Lung (tissue), 12 donors: ENCODE measurements around the gene COG5. TPM values are rescaled to one million over a fixed set of nuclear protein-coding genes. Genes with fewer than 3 reads are reported as not detected.

Experiments
- ATAC-seq: fragments of 200-7000 bp; cut with Tn5 transposase; one replicate; pipeline ENCODE4 v1.9.1; 2020; ENCODE audit warnings: moderate number of reproducible peaks; ENCODE audit not compliant: insufficient read depth, low FRiP score
- DNase-seq, 3 donors: peaks; one replicate each; pipeline ENCODE4 v3.0.0-alpha.2; 2013 to 2017
- H3K27ac ChIP-seq, 2 donors: one replicate each; pipeline ENCODE4 v1.5.1; 2013; ENCODE audit warnings: mild to moderate bottlenecking in 2 of 2, moderate library complexity in 2 of 2, control low read depth in 1 of 2, inconsistent platforms in 1 of 2, low read depth in 1 of 2, low read length in 1 of 2
- H3K27me3 ChIP-seq, 3 donors: one replicate each; pipeline ENCODE4 v1.5.1; 2013; ENCODE audit warnings: low read length in 2 of 3; ENCODE audit not compliant: control insufficient read depth in 3 of 3, insufficient read depth in 3 of 3
- H3K36me3 ChIP-seq, 4 donors: one replicate each; pipeline ENCODE4 v1.5.1; 2013; ENCODE audit warnings: low read length in 4 of 4, mild to moderate bottlenecking in 1 of 4, moderate library complexity in 1 of 4; ENCODE audit not compliant: control insufficient read depth in 4 of 4, insufficient read depth in 4 of 4
- H3K4me1 ChIP-seq, 5 donors: one replicate each; pipeline ENCODE4 v1.5.1; 2013; ENCODE audit warnings: low read length in 5 of 5, mild to moderate bottlenecking in 2 of 5, moderate library complexity in 1 of 5; ENCODE audit not compliant: control insufficient read depth in 5 of 5, insufficient read depth in 5 of 5
- H3K4me3 ChIP-seq: one replicate; pipeline ENCODE4 v1.5.1; 2013; ENCODE audit warnings: mild to moderate bottlenecking, control low read depth, moderate library complexity
- H3K9ac ChIP-seq, 2 donors: one replicate each; pipeline ENCODE4 v1.5.1; 2013; ENCODE audit warnings: low read length in 2 of 2, control low read depth in 1 of 2; ENCODE audit not compliant: insufficient read depth in 1 of 2
- H3K9me3 ChIP-seq, 4 donors: one replicate each; pipeline ENCODE4 v1.5.1; 2013; ENCODE audit warnings: low read length in 3 of 4, mild to moderate bottlenecking in 1 of 4, moderate library complexity in 1 of 4; ENCODE audit not compliant: control insufficient read depth in 4 of 4, insufficient read depth in 3 of 4
- WGBS, 2 donors: extraction: QIAGEN DNeasy Blood & Tissue Kit; methylation state at CpG; one replicate each; pipeline ENCODE4 v1.1.7; 2013; 5-methylcytosine and 5-hydroxymethylcytosine counted together
- polyA plus RNA-seq, 2 donors: library from polyadenylated mRNA; stranded (reverse); fragments of 200-250 nt; gene quantifications; one replicate each; pipeline ENCODE4 v1.2.1, GENCODE V29; 2013
- total RNA-seq, 2 donors: library from RNA; depleted of rRNA in 1 of 2; stranded (reverse); fragments of >200 nt in 1 of 2; gene quantifications; one replicate each; pipeline ENCODE4 v1.2.1, GENCODE V29; 2014 to 2021
- TF ChIP-seq, protein P1 (sequence below): IDR thresholded peaks from 2 replicates; pipeline ENCODE4 v1.5.1; 2012; ENCODE audit warnings: mild to moderate bottlenecking; ENCODE audit errors: control extremely low read depth, extremely low read depth
- donor health status: control.
- donor health status: control.
- donor health status: Bipolar disorder and iron deficiency.
- donor health status: healthy.
- donor health status: DM: yes; HTN: yes; CAD: no.

The COG5 gene
- total and polyA plus RNA-seq, 4 donors, result 5.6 to 101 (median 27.2) TPM

DNA sequence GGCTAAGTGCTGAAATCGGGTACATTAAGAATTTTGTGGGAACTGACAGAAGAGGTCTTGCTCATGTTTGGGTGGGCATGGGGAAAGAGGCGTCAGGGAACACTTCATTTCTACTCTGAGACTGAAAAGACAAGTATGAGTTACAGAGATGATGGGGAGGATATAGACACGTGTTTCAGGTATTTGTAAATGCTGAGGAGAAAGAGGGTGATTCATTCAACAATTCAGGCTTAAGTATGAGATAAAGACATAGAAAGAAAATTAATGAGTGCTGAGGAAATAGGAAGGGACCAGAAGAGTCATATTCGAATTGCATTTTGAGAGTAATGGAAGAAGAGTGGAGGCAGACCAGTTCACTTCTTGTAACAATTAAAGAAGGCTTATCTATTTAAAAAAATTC is 251.3 kb downstream of the COG5 start:
- Histone ChIP-seq H3K36me3 (peaks cover 0 to 1% (median 0%) of the 10 kb centered on the region in 4 donors), H3K9ac (no peak overlapping the region), H3K27ac (no peak overlapping the region), H3K4me1 (peaks cover 0 to 3% (median 0%) of the 10 kb centered on the region in 5 donors), H3K4me3 (no peak overlapping the region), H3K27me3 (no peaks in the 10 kb centered on the region), H3K9me3 (no peaks in the 10 kb centered on the region)
- no peak for ATAC-seq
- TF ChIP-seq, protein P1, sequence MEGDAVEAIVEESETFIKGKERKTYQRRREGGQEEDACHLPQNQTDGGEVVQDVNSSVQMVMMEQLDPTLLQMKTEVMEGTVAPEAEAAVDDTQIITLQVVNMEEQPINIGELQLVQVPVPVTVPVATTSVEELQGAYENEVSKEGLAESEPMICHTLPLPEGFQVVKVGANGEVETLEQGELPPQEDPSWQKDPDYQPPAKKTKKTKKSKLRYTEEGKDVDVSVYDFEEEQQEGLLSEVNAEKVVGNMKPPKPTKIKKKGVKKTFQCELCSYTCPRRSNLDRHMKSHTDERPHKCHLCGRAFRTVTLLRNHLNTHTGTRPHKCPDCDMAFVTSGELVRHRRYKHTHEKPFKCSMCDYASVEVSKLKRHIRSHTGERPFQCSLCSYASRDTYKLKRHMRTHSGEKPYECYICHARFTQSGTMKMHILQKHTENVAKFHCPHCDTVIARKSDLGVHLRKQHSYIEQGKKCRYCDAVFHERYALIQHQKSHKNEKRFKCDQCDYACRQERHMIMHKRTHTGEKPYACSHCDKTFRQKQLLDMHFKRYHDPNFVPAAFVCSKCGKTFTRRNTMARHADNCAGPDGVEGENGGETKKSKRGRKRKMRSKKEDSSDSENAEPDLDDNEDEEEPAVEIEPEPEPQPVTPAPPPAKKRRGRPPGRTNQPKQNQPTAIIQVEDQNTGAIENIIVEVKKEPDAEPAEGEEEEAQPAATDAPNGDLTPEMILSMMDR, result no peak
- no peak for DNase-seq
- WGBS, 2 donors, result 79 to 83% methylated on average over 4 of the region's 4 CpGs

DNA sequence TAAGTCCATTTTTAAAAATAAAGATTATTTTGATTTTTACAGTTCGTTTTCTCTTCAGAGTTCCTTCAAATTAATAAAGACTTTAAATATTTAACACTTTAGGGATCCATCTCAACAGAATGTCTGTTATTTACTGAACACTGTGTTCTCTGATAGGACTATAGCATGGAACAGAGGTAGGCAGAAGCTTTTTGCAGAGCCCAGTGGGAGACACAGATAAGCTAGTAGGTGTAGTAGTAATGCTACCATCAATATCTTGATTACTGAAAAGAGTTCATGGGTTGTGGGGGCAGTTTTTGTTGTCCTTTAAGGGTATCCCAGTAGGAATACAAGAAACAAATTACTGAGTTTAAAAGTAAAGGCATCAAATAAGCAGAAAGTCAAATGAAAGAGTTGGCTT is 254.4 kb downstream of the COG5 start:
- Histone ChIP-seq H3K27ac (no peak overlapping the region), H3K9me3 (peaks cover 0 to 2% (median 0%) of the 10 kb centered on the region in 4 donors), H3K4me3 (no peak overlapping the region), H3K36me3 (no peaks in the 10 kb centered on the region), H3K4me1 (peaks cover 0 to 2% (median 0%) of the 10 kb centered on the region in 5 donors), H3K9ac (no peak overlapping the region), H3K27me3 (no peaks in the 10 kb centered on the region)
- no peak for ATAC-seq
- no peak for DNase-seq
- TF ChIP-seq, protein P1, result no peak
- 88 to 97% methylated on average over 1 of the region's 1 CpG for WGBS, 2 donors

DNA sequence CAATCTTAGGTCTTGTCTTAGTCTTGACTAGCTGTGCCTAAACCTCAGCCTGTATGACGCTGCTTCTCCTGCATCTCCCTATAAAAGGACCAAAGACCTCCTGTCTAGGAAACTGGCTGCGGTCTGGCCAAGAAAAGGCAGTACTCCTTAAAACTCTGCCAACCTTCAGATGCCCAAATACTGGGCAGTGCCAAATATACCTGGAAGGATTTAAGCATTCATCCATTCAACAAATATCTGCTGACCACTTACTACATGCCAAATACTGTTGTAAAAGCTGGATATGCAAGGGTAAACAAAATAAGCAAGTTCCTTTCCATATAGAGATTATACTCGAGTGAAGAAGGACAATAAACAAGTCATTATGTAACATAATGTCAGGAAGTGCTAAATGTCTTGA is 259.1 kb downstream of the COG5 start:
- peaks cover 0 to 2% (median 0%) of the 10 kb centered on the region in 5 donors for H3K4me1 ChIP-seq
- ATAC-seq (no peak), DNase-seq (no peak)
- no peaks in the 10 kb centered on the region for H3K27me3 ChIP-seq
- H3K9ac ChIP-seq, result no peak overlapping the region
- H3K36me3 ChIP-seq, result no peaks in the 10 kb centered on the region
- H3K4me3 ChIP-seq, result no peak overlapping the region
- peaks cover 0 to 2% (median 0%) of the 10 kb centered on the region in 4 donors for H3K9me3 ChIP-seq
- WGBS, 2 donors, result 72 to 82% methylated on average over 3 of the region's 3 CpGs
- TF ChIP-seq, protein P1, result no peak
- H3K27ac ChIP-seq, result no peak overlapping the region

DNA sequence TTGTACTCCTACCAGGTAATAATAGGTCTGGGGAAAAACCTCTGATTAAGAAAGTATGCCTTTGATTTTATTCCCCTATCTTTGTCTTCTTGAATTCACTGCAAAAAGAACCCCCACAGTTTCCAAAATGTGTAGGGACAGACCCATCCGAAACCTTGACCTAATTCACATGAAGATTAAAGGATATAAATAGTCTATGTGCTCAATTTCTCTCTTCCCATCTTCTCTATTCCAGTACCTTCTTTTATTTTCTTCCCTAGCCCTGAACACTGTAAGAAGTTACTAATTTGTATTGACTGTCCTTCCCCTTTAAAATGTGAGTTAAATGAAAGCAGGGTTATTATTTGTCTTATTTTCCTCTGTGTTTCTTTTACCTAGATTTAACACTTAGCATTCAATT is 259.7 kb downstream of the COG5 start:
- Histone ChIP-seq H3K9me3 (peaks cover 0 to 2% (median 0%) of the 10 kb centered on the region in 4 donors), H3K27ac (no peak overlapping the region), H3K4me3 (no peak overlapping the region), H3K9ac (no peak overlapping the region), H3K4me1 (peaks cover 0 to 2% (median 0%) of the 10 kb centered on the region in 5 donors), H3K27me3 (no peaks in the 10 kb centered on the region), H3K36me3 (no peaks in the 10 kb centered on the region)
- DNase-seq (no peak), ATAC-seq (no peak)
- 98% methylated on average over 1 of the region's 1 CpG for WGBS, 2 donors
- TF ChIP-seq, protein P1, result no peak
